ENCODE data around the gene IFT57. TPM values are rescaled to one million over a fixed set of nuclear protein-coding genes. Genes with fewer than 3 reads are reported as not detected.

The IFT57 gene
- total RNA-seq, 1 experiment from 2014 or later = 38.9 TPM

DNA sequence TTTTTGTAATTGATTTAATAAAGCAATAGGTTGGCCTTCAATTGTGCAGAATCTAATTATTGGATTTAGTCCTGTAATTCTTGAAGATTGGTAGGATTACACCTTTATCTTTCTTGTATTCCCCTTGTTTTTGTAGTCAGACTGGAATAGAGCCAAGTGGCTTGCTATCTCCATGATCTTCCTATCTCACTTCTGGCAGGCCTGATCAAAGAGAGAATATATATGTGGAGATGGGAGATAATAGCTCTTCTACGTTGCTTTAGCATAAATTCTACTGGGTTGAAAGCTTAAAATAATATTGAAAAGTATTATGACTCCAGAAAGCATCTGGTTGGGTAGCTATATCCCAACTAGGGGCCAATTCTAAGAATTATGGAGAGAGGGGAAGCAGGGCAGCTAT lies 16.9 kb upstream of the IFT57 start:
- intact Hi-C loops (cut with micrococcal nuclease) = no loop called here
- Mint-ChIP-seq H3K4me1 (ENCODE audit: insufficient read depth, unreplicated experiment) (no peaks in the 10 kb centered on the region), H3K36me3 (ENCODE audit: insufficient read depth, unreplicated experiment) (no peaks in the 10 kb centered on the region), H3K27ac (ENCODE audit: low read depth, unreplicated experiment) (no peak overlapping the region), H3K27me3 (ENCODE audit: insufficient read depth, unreplicated experiment) (no peaks in the 10 kb centered on the region), H3K4me3 (ENCODE audit: unreplicated experiment) (no peak overlapping the region), H3K9me3 (ENCODE audit: unreplicated experiment) (no peaks in the 10 kb centered on the region)
- ChIA-PET POLR2A (no interaction called here), CTCF (interaction anchor here (0.6 kb wide), 1 partner anchor 328 kb away, joined by 4 read pairs; no protein-coding TSS in a partner anchor)
- BruUV-seq (replicated peaks) = no TSS peak
- DNase-seq (ENCODE audit: unreplicated experiment) = no peak
- no peak for TF ChIP-seq CTCF (IDR thresholded peaks at IDR 0.05; ENCODE audit: unreplicated experiment)

DNA sequence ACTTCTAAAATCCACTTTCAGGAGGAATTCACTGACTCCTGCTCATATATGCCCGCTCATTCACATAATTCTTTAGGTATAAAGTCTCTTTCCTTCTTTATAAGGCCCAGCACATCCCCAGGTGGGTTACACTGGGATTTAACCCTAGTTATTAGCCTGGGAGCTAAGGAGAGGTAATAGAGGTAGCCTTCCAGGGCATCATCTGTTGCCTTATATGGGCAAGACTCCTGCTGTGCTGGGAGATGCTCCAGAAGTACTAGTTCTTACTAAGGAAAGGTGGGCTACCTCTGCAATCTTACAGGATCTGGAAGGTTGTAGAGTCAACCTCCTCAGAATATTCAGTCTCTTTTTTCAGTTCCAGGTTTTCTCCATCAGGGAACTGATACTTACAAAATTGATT lies 13.1 kb upstream of the IFT57 start:
- BruUV-seq (replicated peaks) = no TSS peak
- no peaks in the 10 kb centered on the region for H3K36me3 Mint-ChIP-seq (ENCODE audit: insufficient read depth, unreplicated experiment)
- no peak for TF ChIP-seq CTCF (IDR thresholded peaks at IDR 0.05; ENCODE audit: unreplicated experiment)
- DNase-seq (ENCODE audit: unreplicated experiment) = no peak
- H3K4me3 Mint-ChIP-seq (ENCODE audit: unreplicated experiment) = no peak overlapping the region
- H3K4me1 Mint-ChIP-seq (ENCODE audit: insufficient read depth, unreplicated experiment) = no peaks in the 10 kb centered on the region
- no peak overlapping the region for H3K27ac Mint-ChIP-seq (ENCODE audit: low read depth, unreplicated experiment)
- no peaks in the 10 kb centered on the region for H3K27me3 Mint-ChIP-seq (ENCODE audit: insufficient read depth, unreplicated experiment)
- intact Hi-C loops (cut with micrococcal nuclease) = no loop called here
- POLR2A ChIA-PET = no interaction called here
- CTCF ChIA-PET = no interaction called here
- H3K9me3 Mint-ChIP-seq (ENCODE audit: unreplicated experiment) = no peaks in the 10 kb centered on the region

GRCh38 chr3:108234387-108234957 lies 12.2 kb upstream of the IFT57 start:
- intact Hi-C loops (cut with micrococcal nuclease) = no loop called here
- CTCF ChIA-PET = no interaction called here
- no peaks in the 10 kb centered on the region for H3K27me3 Mint-ChIP-seq (ENCODE audit: insufficient read depth, unreplicated experiment)
- H3K4me3 Mint-ChIP-seq (ENCODE audit: unreplicated experiment) = no peak overlapping the region
- H3K4me1 Mint-ChIP-seq (ENCODE audit: insufficient read depth, unreplicated experiment) = no peaks in the 10 kb centered on the region
- H3K9me3 Mint-ChIP-seq (ENCODE audit: unreplicated experiment) = no peaks in the 10 kb centered on the region
- no TSS peak for BruUV-seq (replicated peaks)
- H3K36me3 Mint-ChIP-seq (ENCODE audit: insufficient read depth, unreplicated experiment) = no peaks in the 10 kb centered on the region
- H3K27ac Mint-ChIP-seq (ENCODE audit: low read depth, unreplicated experiment) = no peak overlapping the region
- DNase-seq (ENCODE audit: unreplicated experiment) = no peak
- TF ChIP-seq CTCF (IDR thresholded peaks at IDR 0.05; ENCODE audit: unreplicated experiment) = no peak
- POLR2A ChIA-PET = interaction anchor here (0.5 kb wide), 1 partner anchor 171 kb away, joined by 3 read pairs; no protein-coding TSS in a partner anchor

GRCh38 chr3:108228286-108228685 lies 6.1 kb upstream of the IFT57 start:
- ChIA-PET CTCF (no interaction called here), POLR2A (interaction anchor here (0.6 kb wide), 1 partner anchor 188 kb away, joined by 3 read pairs; no protein-coding TSS in a partner anchor)
- H3K36me3 Mint-ChIP-seq (ENCODE audit: insufficient read depth, unreplicated experiment) = no peaks in the 10 kb centered on the region
- peaks cover 13% of the 10 kb centered on the region for H3K4me1 Mint-ChIP-seq (ENCODE audit: insufficient read depth, unreplicated experiment)
- no TSS peak for BruUV-seq (replicated peaks)
- H3K27me3 Mint-ChIP-seq (ENCODE audit: insufficient read depth, unreplicated experiment) = no peaks in the 10 kb centered on the region
- intact Hi-C loops (cut with micrococcal nuclease) = no loop called here
- no peak for TF ChIP-seq CTCF (IDR thresholded peaks at IDR 0.05; ENCODE audit: unreplicated experiment)
- H3K27ac Mint-ChIP-seq (ENCODE audit: low read depth, unreplicated experiment) = no peak overlapping the region
- DNase-seq (ENCODE audit: unreplicated experiment) = no peak
- no peak overlapping the region for H3K4me3 Mint-ChIP-seq (ENCODE audit: unreplicated experiment)
- no peaks in the 10 kb centered on the region for H3K9me3 Mint-ChIP-seq (ENCODE audit: unreplicated experiment)
